Endothelial cell of umbilical vein (primary cell): ENCODE results near the gene AQP12B. TPM values are rescaled to one million over a fixed set of nuclear protein-coding genes. Genes with fewer than 3 reads are reported as not detected.

Source experiments
- BruUV-seq: library from RNA; stranded (reverse); fragments of 400-500 nt; replicated peaks from 2 replicates; lab custom pipeline; 2021; lab: Mats Ljungman, UMichigan
- CTCF ChIA-PET: fragments of 300-600, 350-600 bp; sonication (Branson Sonifier 250); formaldehyde crosslinking; loops from one replicate; lab custom pipeline; 2021; ENCODE audit warnings: antibody characterized with exemption, inconsistent platforms; lab: Charles Lee
- POLR2A ChIA-PET: fragments of 300-600, 350-600 bp; sonication (Branson Sonifier 250); formaldehyde crosslinking; loops from one replicate; lab custom pipeline; 2021; ENCODE audit warnings: antibody characterized with exemption, inconsistent platforms; lab: Charles Lee
- DNase-seq: peaks from one replicate; pipeline ENCODE4 v3.0.0-alpha.2; 2011; ENCODE audit warnings: low read depth, low spot score
- FAIRE-seq: peaks from 2 replicates; lab custom pipeline; 2011; peaks lifted over from hg19 to GRCh38; lab: Jason Lieb, UNC
- H2AFZ ChIP-seq: 2 replicates; pipeline ENCODE4 v1.6.0; 2012; ENCODE audit warnings: low read depth, low read length, control low read depth, inconsistent platforms
- H3K27ac ChIP-seq: 2 replicates; pipeline ENCODE4 v1.5.1; 2011; ENCODE audit warnings: low read depth, mild to moderate bottlenecking, control low read depth, low read length, moderate library complexity; ENCODE audit not compliant: insufficient read depth
- H3K27me3 ChIP-seq, 2 experiments: 2 replicates each; pipeline versions ENCODE4 v1.6.0 to v1.6.1; 2011; ENCODE audit warnings: low read length in 2 of 2, mixed read lengths in 1 of 2; ENCODE audit not compliant: control insufficient read depth in 2 of 2, insufficient read depth in 2 of 2
- H3K36me3 ChIP-seq, 2 experiments: 2 replicates in 1 of 2; 3 replicates in 1 of 2; pipeline ENCODE4 v1.5.1; 2011; ENCODE audit warnings: low read length in 2 of 2, mild to moderate bottlenecking in 1 of 2, moderate library complexity in 1 of 2; ENCODE audit not compliant: control insufficient read depth in 2 of 2, insufficient read depth in 2 of 2; ENCODE audit errors: extremely low read depth in 1 of 2
- H3K4me1 ChIP-seq: 3 replicates; pipeline ENCODE4 v1.5.1; 2011; ENCODE audit warnings: mild to moderate bottlenecking, low read length; ENCODE audit not compliant: control insufficient read depth, insufficient read depth; ENCODE audit errors: extremely low read depth
- H3K4me2 ChIP-seq: 2 replicates; pipeline ENCODE4 v1.6.1; 2011; ENCODE audit warnings: low read length, control low read depth, mixed read lengths; ENCODE audit not compliant: insufficient read depth
- H3K4me3 ChIP-seq, 3 experiments: fragments of 200-600 bp in 1 of 3; sonication (generic), shearing (Covaris generic) in 1 of 3; replicated peaks in 1 of 3; 2 replicates each; pipeline ENCODE4 v1.5.1; 2011 to 2016; ENCODE audit warnings: control low read depth in 3 of 3, low read length in 3 of 3, mild to moderate bottlenecking in 2 of 3, inconsistent platforms in 1 of 3, low read depth in 1 of 3, moderate library complexity in 1 of 3; ENCODE audit not compliant: insufficient read depth in 1 of 3
- H3K79me2 ChIP-seq: 2 replicates; pipeline ENCODE4 v1.6.0; 2012; ENCODE audit warnings: low read length, inconsistent platforms; ENCODE audit not compliant: control insufficient read depth, insufficient read depth
- H3K9ac ChIP-seq: replicated peaks from 2 replicates; pipeline ENCODE3; 2011; ENCODE audit warnings: low read length, control low read depth; ENCODE audit not compliant: insufficient read depth; ENCODE audit errors: extremely low read depth
- H3K9me1 ChIP-seq: replicated peaks from 3 replicates; pipeline ENCODE4 v1.6.0; 2011; ENCODE audit warnings: mild to moderate bottlenecking, low read length; ENCODE audit not compliant: control insufficient read depth, insufficient read depth; ENCODE audit errors: extremely low read depth
- H3K9me3 ChIP-seq: replicated peaks from 2 replicates; pipeline ENCODE4 v1.5.1; 2012; ENCODE audit warnings: low read length, inconsistent platforms; ENCODE audit not compliant: control insufficient read depth, insufficient read depth
- H4K20me1 ChIP-seq: replicated peaks from 2 replicates; pipeline ENCODE3; 2011; ENCODE audit warnings: mild to moderate bottlenecking, low read length; ENCODE audit not compliant: control insufficient read depth, insufficient read depth; ENCODE audit errors: extremely low read depth
- EZH2 ChIP-seq: IDR thresholded peaks from 2 replicates; pipeline ENCODE4 v1.6.1; 2012; ENCODE audit warnings: borderline replicate concordance, low read depth, mild to moderate bottlenecking, moderate library complexity, low read length, inconsistent platforms; ENCODE audit not compliant: severe bottlenecking
- FOS ChIP-seq: IDR thresholded peaks from 2 replicates; pipeline ENCODE4 v1.6.1; 2011; ENCODE audit warnings: mild to moderate bottlenecking, low read length, moderate library complexity, borderline replicate concordance; ENCODE audit not compliant: insufficient read depth
- GATA2 ChIP-seq: IDR thresholded peaks from 2 replicates; pipeline ENCODE4 v1.7.0; 2011; ENCODE audit warnings: low read depth, mild to moderate bottlenecking, moderate library complexity, mixed read lengths, low read length; ENCODE audit not compliant: insufficient read length, insufficient read depth
- JUN ChIP-seq: IDR thresholded peaks from 2 replicates; pipeline ENCODE4 v1.6.1; 2011; ENCODE audit warnings: borderline replicate concordance, low read depth; ENCODE audit not compliant: insufficient read length, insufficient read depth
- MYC ChIP-seq: IDR thresholded peaks from one replicate; pipeline ENCODE4 v1.6.1; 2011; ENCODE audit warnings: mild to moderate bottlenecking, low read depth, low read length
- POLR2A ChIP-seq: IDR thresholded peaks from 2 replicates; pipeline ENCODE4 v1.6.1; 2012; ENCODE audit warnings: low read depth, mild to moderate bottlenecking, control low read depth, low read length
- POLR2AphosphoS5 ChIP-seq: IDR thresholded peaks from 2 replicates; pipeline ENCODE4 v1.6.1; 2012; ENCODE audit warnings: low read depth, mild to moderate bottlenecking, control low read depth, low read length, moderate library complexity; ENCODE audit not compliant: insufficient read depth
- dilution Hi-C: fragments of 300-500 bp; cut with MboI; formaldehyde crosslinking; loops from one replicate; pipeline ENCODE4 v1.15.0; 2019; ENCODE audit warnings: low sequenced_read_pairs; ENCODE audit not compliant: extremely low pct_ligation_motif_present
- intact Hi-C: fragments of 100-400 bp; cut with micrococcal nuclease; formaldehyde crosslinking; loops from one replicate; pipeline ENCODE4 v1.10.0; 2022
- polyA plus RNA-seq, 4 experiments: library from polyadenylated mRNA; depleted of rRNA in 3 of 4; stranded (reverse) in 3 of 4; unstranded in 1 of 4; fragments of >200 nt; gene quantifications; 2 replicates each; pipeline versions ENCODE4 v1.2.1 to v1.2.3, GENCODE V29; 2011 to 2012; ENCODE audit warnings: missing spikeins in 1 of 4
- total RNA-seq: library from RNA; stranded (reverse); gene quantifications from 2 replicates; pipeline ENCODE4 v1.2.3, GENCODE V29; 2021
- TF ChIP-seq, protein P1 (sequence below): IDR thresholded peaks from 2 replicates; pipeline ENCODE4 v1.6.1; 2011; ENCODE audit not compliant: insufficient read depth, insufficient read length
- TF ChIP-seq, protein P2 (sequence below), 2 donors: IDR thresholded peaks; 1 replicate in 1 of 2; 2 replicates in 1 of 2; pipeline ENCODE4 v1.5.1; 2011; ENCODE audit warnings: low read length in 2 of 2, mild to moderate bottlenecking in 2 of 2, moderate library complexity in 2 of 2, control low read depth in 1 of 2, inconsistent platforms in 1 of 2, low read depth in 1 of 2; ENCODE audit not compliant: insufficient read depth in 1 of 2; ENCODE audit errors: extremely low read depth in 1 of 2

Gene AQP12B
- total and polyA plus RNA-seq, 2 donors (not counting 3 experiments of a cell fraction or from before 2014, with no cell fraction given) = not detected

DNA sequence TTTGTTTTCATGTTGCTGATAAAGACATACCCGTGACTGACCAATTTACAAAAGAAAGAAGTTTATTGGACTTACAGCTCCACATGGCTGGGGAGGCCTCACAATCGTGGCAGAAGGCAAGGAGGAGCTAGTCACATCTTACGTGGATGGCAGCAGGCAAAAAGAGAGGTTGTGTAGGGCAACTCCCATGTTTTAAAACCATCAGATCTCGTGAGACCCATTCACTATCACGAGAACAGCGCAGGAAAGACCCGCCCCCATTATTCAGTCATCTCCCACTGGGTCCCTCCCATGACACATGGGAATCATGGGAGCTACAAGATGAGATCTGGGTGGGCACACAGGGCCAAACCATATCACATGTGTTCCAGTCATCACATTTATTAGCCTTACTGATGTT lies 25.8 kb upstream of the AQP12B start:
- H3K4me1 ChIP-seq = no peaks in the 10 kb centered on the region
- H3K27ac ChIP-seq = no peak overlapping the region
- DNase-seq = no peak
- H3K9ac ChIP-seq = no peak overlapping the region
- TF ChIP-seq, protein P1, sequence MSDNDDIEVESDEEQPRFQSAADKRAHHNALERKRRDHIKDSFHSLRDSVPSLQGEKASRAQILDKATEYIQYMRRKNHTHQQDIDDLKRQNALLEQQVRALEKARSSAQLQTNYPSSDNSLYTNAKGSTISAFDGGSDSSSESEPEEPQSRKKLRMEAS = no peak
- TF ChIP-seq, protein P2, sequence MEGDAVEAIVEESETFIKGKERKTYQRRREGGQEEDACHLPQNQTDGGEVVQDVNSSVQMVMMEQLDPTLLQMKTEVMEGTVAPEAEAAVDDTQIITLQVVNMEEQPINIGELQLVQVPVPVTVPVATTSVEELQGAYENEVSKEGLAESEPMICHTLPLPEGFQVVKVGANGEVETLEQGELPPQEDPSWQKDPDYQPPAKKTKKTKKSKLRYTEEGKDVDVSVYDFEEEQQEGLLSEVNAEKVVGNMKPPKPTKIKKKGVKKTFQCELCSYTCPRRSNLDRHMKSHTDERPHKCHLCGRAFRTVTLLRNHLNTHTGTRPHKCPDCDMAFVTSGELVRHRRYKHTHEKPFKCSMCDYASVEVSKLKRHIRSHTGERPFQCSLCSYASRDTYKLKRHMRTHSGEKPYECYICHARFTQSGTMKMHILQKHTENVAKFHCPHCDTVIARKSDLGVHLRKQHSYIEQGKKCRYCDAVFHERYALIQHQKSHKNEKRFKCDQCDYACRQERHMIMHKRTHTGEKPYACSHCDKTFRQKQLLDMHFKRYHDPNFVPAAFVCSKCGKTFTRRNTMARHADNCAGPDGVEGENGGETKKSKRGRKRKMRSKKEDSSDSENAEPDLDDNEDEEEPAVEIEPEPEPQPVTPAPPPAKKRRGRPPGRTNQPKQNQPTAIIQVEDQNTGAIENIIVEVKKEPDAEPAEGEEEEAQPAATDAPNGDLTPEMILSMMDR (IDR thresholded peaks at IDR 0.05; ENCODE audit: extremely low read depth in 1 of 2, insufficient read depth in 1 of 2, low read depth in 1 of 2, low read length in 2 of 2) = no peak
- no peak for TF ChIP-seq FOS
- TF ChIP-seq MYC = no peak
- no peak for TF ChIP-seq POLR2A
- no peak for TF ChIP-seq JUN
- no peak for TF ChIP-seq EZH2
- no peak for TF ChIP-seq GATA2
- TF ChIP-seq POLR2AphosphoS5 = no peak
- H4K20me1 ChIP-seq = no peaks in the 10 kb centered on the region
- no peaks in the 10 kb centered on the region for H3K79me2 ChIP-seq
- H3K9me3 ChIP-seq = no peaks in the 10 kb centered on the region
- H3K27me3 ChIP-seq = no peaks in the 10 kb centered on the region
- intact Hi-C loops (loop anchor here (5.0 kb wide), 1 partner anchor 196 kb away; no protein-coding TSS in a partner anchor), dilution Hi-C loops (no loop called here)
- POLR2A ChIA-PET = no interaction called here
- no peak overlapping the region for H3K4me3 ChIP-seq
- no peak overlapping the region for H3K4me2 ChIP-seq
- no TSS peak for BruUV-seq
- no peak overlapping the region for H2AFZ ChIP-seq
- CTCF ChIA-PET = interaction anchor here (1.1 kb wide), 2 partner anchors 52 to 194 kb away, joined by 3 read pairs; no protein-coding TSS in a partner anchor
- no peaks in the 10 kb centered on the region for H3K36me3 ChIP-seq
- no peak for FAIRE-seq
- no peaks in the 10 kb centered on the region for H3K9me1 ChIP-seq
